Skin epidermis (tissue), 12 donors: Measurements from ENCODE around the gene LURAP1L.
A peak's percentile ranks its signal among the peaks of the same experiment; 100 is the strongest.

Source experiments
- H3K27ac ChIP-seq, 21 experiments: fragments of 200-600 bp; sonication (generic) in 11 of 21; one replicate each; pipeline ENCODE4 v1.5.0; 2020; ENCODE audit warnings: mild to moderate bottlenecking in 3 of 21, inconsistent platforms in 2 of 21, moderate library complexity in 2 of 21
- H3K4me3 ChIP-seq, 7 experiments: fragments of 200-600 bp; sonication (generic) in 2 of 7; one replicate each; pipeline ENCODE4 v1.5.0; 2020; ENCODE audit warnings: inconsistent platforms in 2 of 7, mild to moderate bottlenecking in 2 of 7, moderate library complexity in 1 of 7

Gene LURAP1L, protein sequence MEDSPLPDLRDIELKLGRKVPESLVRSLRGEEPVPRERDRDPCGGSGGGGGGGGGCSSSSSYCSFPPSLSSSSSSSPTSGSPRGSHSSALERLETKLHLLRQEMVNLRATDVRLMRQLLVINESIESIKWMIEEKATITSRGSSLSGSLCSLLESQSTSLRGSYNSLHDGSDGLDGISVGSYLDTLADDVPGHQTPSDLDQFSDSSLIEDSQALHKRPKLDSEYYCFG

DNA sequence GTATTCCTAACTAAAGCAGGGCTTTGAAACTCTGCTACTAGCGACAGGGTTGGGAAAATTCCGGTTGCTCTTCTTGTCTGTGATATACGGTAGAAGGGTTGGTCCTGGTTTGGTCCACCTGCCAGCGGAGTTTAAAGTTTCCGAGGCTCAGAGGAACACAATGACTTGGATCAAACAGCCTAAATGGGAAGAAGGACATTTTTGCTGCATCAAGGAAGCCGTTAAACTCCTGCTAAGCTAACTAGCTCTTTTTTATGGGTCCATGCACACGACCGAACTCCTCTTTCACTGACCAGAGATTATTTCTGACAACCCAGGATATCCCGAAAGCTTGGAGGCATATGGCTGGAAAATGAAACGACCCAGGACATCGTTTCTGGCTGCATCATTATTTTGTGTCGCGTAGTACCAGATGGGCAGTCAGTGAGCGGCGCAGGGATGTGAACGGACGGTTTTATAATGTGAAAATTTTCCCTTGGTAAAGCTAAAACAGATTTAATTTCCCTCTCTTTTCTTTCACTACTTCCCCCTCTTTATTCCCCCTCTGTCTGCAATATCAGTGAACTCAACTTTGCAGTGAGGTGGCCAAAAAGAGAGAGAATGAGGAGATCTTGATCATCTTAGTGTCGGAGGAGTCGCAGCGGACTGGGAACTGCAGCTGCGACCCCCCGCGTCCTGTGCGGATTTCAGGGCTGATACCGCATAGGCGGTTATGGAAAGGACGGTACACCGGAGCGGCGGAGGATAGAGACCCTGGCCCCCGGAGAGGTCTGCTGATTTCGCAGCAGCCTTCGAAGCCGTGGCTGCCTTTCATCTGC lies at the start of gene LURAP1L:
Gene LURAP1L (plus strand): TSS at position 160 of the 818 bp plus-strand sequence. CDS start 696 bp downstream, outside the sequence.
- Histone ChIP-seq H3K27ac (peak within 1 kb of the TSS; percentile 35 to 96 (median 84)), H3K4me3 (peak within 1 kb of the TSS; percentile 42 to 73 (median 56))

DNA sequence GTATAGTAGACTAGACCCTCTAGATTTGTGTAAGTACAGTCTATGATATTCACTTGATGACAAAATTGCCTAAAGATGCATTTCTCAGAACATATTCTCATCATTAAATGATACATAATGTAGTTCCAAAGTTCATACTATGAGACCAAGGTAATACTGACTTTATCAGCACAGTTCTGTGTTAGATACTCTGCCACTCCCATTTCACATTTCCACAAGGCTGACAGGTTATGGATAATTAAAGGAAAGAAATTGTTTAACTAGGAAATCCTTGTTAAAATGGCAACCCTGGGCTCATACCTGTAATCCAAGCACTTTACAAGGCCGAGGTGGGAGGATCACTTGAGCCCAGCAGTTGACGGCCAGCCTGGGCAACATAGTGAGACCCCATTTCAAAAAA lies 48.0 kb upstream of the LURAP1L start:
- Histone ChIP-seq H3K4me3 (no peak overlapping the region), H3K27ac (no peak overlapping the region)

DNA sequence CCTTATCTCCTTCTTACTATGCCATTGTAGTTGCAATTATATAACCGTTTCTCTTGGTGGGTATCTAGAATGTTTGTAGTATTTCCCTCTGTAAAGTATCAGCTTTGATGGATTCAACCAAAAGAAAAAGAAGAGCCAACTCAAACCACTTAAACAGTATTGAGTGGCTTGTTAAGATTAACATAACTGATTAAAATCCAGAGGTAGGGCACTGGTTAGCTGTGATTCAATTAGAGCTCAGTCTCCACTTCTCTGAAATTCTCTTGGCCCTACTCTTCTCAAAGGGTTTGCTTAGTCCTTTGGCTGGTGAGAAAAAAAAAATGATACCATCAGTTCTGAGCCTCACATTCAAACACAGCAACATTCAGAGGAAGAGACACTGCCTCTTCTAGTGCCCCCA lies 44.6 kb upstream of the LURAP1L start:
- no peak overlapping the region for H3K4me3 ChIP-seq

DNA sequence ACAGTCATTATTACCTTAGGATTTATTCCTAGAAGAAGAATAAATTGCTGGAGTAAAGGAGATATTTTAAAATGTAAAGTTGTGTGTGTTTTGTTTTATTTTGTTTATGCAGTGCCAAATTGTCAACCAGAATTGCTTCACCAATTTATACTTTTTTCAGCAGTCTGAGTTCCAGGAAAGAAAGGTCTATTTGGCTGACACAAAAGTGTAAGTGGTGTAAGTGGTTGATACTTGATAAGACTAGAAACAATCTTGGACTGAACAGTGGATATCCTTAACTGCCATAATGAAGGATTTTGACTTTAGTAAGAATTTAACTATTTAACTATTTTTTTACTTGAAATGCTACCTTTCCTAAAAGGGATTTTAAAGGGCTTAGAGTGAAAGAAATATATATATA lies 43.9 kb upstream of the LURAP1L start:
- Histone ChIP-seq H3K27ac (no peak overlapping the region), H3K4me3 (no peak overlapping the region)

More for the DNA sequence above, 44.6 kb upstream of the LURAP1L start:
- no peak overlapping the region for H3K27ac ChIP-seq

DNA sequence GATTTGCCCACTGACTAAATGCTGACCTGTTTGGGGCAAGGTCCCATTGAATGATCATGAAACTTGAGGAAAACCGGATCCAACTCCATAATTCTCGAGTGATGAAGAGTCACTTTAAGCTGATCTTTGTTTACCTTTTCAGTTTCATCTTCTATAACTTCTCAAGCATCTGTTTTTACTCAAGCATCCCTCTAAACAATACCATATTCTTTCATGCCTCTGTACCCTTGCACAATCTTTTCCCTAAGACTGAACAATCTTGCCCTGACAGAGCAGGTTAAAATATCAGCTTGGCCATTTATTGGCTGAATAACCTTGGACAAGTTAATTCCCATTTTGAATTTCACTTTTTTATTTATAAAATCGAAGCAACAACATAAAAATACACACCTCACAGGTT lies 41.8 kb upstream of the LURAP1L start:
- H3K27ac ChIP-seq, result no peak overlapping the region
- no peak overlapping the region for H3K4me3 ChIP-seq

DNA sequence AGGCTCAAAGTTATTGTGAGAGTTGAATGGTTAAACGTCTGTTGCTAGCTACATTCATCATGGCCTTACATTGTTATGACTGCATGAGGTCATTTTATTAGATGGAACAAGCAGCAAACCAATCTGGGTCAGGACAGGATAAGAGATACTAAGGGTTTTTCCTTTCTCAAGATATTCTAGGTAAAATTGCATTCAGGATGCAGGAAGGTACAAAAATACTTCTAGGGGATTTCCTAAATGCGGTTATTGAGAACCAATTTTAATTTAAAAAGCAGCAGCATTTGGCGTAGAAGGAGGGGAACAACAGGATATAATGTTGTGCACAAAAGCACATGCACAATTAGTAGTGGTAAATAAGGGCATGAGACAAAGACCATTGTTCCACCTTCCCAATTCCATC lies 39.2 kb upstream of the LURAP1L start:
- Histone ChIP-seq H3K27ac (no peak overlapping the region), H3K4me3 (no peak overlapping the region)

DNA sequence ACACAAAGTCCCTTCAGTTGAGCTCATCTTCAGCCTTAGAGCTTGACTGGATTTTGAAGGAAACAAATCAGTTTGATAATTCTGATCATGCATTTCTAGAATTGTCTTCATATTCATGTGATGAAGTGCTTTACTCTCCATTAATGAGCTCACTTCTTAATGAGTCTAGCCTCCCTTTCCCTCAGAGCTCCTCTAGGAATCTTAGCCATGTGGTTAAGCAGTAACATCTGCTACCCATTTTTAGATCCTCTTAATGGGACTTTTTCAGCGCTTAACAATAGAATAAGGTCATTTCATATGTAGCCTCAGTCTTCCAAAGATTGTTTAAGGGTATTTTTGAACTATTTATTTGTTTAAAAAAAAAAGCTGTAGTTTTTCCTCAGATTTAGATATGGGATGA lies 36.9 kb upstream of the LURAP1L start:
- Histone ChIP-seq H3K27ac (no peak overlapping the region), H3K4me3 (no peak overlapping the region)

DNA sequence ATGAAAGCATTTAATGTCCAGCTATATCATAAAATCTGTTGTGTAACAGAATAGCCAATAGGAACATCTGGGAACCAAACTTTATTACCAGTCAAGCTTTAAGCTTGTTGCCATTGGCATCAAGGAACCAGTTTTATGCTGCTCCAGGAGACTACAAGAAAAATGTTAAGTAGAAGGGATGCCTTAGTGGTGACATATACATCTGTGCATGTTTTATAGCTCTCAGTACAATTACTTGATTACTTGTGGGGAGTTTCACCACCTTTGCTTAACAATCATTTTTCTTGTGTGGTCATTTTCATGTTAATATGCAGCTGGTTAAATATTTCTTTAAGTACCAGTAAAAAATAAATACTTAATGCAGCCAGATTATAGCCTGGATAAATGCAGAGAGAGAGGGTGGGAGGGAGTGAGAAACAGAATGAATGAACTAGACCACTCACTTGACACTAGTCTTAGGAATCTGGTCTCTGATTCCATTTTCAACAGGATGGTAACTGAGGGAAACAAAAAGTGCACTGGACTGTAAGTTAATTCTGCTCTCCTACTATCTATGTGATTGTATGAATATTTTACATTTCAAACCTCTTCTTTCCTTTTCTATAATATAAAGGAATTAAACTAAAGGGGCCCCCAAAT lies 35.7 kb upstream of the LURAP1L start:
- Histone ChIP-seq H3K27ac (no peak overlapping the region), H3K4me3 (no peak overlapping the region)

DNA sequence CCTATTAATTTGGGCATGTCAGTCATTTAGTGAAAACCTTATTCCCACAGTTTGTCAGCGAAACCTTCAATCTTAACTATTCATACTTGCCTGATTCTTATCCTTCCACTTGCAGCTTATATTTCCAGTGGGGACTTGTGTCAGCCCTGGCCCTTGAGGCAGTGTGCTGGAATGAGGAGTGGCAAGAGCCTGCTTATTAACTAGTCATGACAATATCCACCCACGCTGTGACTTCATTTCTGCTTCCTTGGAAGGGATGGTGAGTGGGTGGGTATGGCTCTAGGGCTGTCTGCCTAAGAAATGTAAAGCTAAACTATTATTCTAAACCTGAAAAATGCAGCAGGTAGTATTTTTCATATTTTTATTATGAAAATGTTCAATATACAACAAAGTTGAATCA lies 34.0 kb upstream of the LURAP1L start:
- peak overlapping the region in 7 of 21 experiments; percentile 5 to 51 (median 40) for H3K27ac ChIP-seq

DNA sequence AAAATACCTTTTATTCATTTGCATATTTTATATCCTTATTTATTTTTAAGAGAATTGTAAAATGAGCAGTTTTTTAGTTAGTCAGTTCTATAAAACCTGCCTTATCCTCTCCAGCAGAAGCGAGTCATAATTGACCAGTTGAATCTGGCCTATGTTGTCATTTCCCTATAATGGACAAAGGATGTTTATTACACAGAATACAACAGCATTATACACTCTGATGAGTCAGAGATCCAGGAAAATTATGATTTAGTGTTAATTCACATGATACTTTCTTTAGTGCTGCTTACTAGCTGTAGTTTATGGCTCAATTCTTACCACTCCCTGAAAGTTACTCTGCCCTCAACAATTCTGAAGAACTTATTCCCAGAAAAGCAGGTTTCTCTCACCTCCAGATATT lies 26.8 kb upstream of the LURAP1L start:
- H3K27ac ChIP-seq, result no peak overlapping the region
- no peak overlapping the region for H3K4me3 ChIP-seq

More for the DNA sequence above, 34.0 kb upstream of the LURAP1L start:
- H3K4me3 ChIP-seq, result no peak overlapping the region

DNA sequence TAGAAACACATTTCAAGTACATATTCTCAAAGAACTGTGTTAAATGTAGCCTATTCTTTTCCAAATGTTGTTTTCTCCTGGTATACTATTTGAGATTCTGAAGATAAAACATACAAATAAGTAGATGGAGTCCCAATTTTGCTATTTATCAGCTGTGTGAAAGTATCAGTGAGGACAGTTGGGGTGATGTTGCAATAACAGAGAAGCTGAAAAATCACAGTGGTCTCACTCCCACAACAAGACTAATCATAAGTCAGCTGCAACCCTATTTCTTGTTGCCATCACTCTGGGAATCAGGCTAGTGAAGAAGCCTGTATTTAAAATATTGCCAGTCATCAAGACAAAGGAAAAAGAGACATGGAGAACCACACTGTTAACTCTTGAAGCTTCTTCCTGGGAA lies 25.9 kb upstream of the LURAP1L start:
- no peak overlapping the region for H3K4me3 ChIP-seq
- no peak overlapping the region for H3K27ac ChIP-seq

DNA sequence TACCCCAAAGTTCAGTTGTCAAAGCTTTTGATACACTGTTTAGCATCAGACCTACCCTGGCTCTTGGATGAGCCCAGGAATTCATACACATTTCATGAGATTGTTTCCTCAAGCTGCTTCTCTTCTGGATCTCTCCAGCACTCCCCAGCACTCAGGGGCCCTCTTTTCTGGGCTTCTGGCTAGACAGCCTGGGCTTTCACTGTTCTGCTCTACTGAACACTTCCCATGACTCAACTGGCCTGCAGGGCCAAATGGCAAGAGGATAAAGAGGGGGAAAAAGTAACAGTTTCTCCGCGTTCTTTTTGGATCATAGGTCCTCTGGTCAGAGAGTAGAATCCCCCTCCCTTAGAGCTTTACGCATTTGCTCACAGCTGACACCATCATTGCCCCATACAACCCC lies 20.9 kb upstream of the LURAP1L start:
- no peak overlapping the region for H3K4me3 ChIP-seq
- H3K27ac ChIP-seq, result no peak overlapping the region

DNA sequence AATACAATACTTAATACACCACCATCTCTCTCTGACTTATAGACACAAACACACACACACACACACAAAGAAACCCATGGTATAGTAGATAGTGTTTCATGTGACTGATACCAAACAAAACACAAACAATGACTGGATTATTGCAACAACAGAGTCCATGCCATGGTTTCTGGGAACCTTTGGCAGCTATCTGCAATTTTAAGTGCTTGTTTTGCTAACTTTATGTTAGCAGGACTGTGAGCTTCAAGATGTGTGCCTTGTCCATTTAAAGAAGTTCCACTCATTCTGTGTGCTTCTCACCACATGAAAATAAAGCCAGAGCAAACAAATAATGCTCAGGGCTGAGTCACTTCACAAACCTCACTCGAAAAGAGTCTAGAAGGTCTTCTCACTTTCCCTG lies 15.1 kb upstream of the LURAP1L start:
- no peak overlapping the region for H3K4me3 ChIP-seq
- no peak overlapping the region for H3K27ac ChIP-seq

DNA sequence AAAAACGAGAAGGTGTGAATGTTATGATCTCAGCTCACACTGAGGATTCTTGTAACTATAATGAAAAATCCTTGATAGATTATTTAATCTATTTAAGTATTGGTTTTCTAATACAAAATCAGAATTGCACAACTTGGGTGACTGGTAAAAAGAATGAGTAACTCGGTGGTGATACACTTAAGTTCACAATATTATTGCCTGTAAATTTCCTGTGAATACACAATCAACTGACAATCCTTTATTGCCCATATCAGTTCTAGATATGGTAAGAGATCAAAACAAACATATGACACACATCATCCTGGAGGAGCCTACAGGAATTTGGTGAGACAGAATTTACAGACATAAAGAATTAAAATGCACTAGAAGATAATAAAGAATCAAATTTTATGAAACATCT lies 14.1 kb upstream of the LURAP1L start:
- Histone ChIP-seq H3K27ac (no peak overlapping the region), H3K4me3 (no peak overlapping the region)

DNA sequence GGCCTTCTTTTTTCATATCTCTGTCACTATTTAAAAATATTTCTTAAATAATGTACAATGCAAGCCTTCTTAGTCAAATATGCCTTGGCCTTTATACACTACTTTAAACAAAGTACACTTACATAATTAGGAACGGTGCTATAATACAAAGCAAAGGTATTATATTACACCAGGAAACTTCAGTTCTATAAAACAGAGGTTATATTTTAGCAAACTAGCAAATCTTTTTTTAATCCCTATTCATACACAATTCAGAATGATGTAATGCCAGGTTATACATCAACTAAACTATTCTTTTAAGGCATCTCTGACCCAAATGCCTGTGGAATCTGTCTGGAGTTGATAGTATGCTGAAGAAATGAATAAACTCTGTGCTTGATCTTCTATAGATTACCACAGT lies 10.7 kb upstream of the LURAP1L start:
- H3K4me3 ChIP-seq, result no peak overlapping the region
- H3K27ac ChIP-seq, result no peak overlapping the region

DNA sequence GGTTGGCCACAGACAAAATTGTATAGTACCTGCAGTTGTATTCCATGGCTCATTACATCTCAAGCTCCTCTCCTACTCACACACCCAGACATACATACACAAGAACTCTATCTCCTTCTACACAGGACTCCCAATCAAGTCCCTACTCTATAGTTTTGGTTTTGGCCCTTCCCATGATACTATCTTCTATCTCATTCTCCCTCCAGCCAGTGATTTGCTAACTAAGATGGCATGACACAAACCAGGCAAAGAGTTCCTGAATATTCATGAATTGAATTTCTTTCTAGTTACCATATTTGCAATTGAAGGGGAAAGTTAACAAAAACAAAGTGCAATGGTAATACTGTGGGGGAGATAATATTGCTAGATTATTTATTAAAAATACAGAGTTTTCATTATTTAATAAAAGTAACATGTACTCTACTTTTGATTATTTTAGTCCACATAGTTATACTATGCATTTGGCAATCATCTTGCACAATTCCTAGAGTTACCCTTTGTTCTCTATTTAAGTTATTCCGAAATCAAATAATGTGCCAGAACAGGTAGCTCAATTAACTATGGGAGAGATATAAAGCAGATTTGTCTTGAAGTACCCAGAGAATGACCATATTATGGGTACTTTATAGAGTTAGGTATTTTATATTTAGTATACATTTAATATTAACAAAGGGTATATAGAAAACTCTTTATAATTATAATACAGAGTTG lies 9.6 kb upstream of the LURAP1L start:
- Histone ChIP-seq H3K27ac (no peak overlapping the region), H3K4me3 (no peak overlapping the region)

DNA sequence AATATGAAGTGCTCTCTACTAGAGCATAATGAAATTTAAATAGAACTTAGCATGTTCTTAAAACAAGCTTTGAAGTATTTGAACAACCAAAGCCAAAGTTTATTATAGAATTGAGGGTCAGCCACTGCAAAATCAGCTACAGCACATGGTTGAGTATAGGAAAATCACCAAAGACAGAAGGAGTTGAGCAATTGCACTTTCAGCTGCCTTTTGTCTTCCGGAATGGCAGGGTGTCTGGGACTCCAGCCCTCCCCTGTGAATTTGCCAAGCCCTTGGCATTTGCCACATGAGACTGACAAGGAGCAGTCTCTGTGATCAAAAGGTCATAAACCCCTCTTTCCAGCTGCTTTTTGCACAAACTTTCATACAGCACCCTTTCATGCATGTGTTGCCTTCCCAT lies 8.5 kb upstream of the LURAP1L start:
- no peak overlapping the region for H3K4me3 ChIP-seq
- no peak overlapping the region for H3K27ac ChIP-seq

DNA sequence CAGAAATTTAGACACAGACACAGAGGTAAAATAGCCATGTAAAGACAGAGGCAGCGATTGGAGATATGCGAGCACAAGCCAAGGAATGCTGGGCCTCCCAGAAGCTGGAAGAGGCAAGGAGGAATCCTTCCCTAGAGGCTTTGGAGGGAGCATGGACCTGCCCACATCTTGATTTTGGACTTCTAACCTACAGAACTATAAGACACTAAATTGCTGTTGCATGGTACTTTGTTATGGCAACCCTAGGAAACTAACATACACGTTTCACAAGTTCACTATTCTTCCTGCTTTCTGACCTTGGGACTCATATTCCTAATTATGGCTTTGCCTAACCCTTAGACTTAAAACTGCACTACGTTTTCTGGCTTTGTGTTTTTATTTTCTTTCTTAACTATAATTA lies 4.6 kb upstream of the LURAP1L start:
- Histone ChIP-seq H3K4me3 (no peak overlapping the region), H3K27ac (no peak overlapping the region)

DNA sequence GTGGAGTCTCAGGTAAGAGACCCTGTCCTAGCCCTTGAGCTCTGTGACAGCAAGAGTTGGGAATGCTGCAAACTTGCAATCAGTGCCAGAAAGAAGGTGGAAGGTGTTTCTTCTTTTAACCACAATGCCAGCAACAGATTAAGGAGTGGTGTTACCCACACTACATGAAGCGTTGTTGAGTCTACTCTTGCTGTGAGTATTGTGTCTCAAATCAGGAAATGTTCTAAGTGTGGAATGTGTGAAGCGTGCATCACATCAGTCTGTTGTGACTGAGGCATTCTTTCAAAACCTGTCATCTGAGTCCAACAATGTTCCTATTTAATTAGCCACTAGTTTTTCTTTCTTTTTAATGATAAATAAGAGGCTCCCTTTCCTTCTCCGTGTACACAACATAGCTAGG lies 2.9 kb upstream of the LURAP1L start:
- H3K4me3 ChIP-seq, result no peak overlapping the region
- H3K27ac ChIP-seq, result no peak overlapping the region

DNA sequence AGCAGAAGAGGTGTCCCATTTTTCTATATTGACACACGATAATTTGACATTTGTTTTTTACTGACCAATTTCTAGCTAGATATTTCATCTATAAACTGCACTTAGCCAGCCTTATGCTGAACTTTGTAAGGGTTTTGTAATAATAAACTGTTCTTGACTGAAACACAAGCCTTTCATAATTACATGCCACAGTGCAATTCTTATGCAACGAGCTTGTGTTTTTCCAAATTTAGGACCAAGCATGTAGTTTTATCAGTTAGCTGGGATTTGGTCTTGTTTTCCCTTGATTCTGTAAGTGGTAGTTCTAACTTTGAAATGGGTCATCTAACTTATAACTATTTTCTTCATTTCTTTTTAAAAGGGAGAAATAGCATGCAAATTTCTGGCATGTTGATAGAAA lies 1.3 kb upstream of the LURAP1L start:
- Histone ChIP-seq H3K27ac (no peak overlapping the region), H3K4me3 (no peak overlapping the region)
